ENCODE data around the gene NEBL. TPM values are rescaled to one million over a fixed set of nuclear protein-coding genes. Genes with fewer than 3 reads are reported as not detected.

Gene NEBL
- total and polyA plus RNA-seq, 8 donors = 4.1 to 18.7 (median 15.1) TPM

DNA sequence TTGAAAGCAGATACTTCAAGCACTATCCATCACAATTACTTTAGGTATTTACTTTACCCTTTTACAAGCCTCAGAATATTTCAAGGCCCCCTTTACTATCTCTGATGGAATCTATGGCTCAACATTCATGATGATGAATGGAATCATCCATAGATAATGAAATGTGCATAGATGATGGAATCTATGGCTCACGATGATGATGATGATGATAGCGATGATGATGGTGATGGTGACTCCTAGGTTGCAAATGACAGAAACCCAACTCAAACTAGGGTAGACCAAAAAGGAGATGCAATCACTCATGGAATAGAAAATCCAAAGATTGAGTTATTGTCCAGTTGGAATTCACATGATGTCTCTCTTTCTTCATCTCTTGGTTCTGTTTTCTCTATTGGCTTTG, 55.7 kb downstream of the NEBL start:
- peaks cover 0 to 8% (median 0%) of the 10 kb centered on the region in 3 donors for H3K36me3 ChIP-seq
- DNase-seq = no peak
- H3K4me1 ChIP-seq = no peaks in the 10 kb centered on the region
- TF ChIP-seq, protein P1, sequence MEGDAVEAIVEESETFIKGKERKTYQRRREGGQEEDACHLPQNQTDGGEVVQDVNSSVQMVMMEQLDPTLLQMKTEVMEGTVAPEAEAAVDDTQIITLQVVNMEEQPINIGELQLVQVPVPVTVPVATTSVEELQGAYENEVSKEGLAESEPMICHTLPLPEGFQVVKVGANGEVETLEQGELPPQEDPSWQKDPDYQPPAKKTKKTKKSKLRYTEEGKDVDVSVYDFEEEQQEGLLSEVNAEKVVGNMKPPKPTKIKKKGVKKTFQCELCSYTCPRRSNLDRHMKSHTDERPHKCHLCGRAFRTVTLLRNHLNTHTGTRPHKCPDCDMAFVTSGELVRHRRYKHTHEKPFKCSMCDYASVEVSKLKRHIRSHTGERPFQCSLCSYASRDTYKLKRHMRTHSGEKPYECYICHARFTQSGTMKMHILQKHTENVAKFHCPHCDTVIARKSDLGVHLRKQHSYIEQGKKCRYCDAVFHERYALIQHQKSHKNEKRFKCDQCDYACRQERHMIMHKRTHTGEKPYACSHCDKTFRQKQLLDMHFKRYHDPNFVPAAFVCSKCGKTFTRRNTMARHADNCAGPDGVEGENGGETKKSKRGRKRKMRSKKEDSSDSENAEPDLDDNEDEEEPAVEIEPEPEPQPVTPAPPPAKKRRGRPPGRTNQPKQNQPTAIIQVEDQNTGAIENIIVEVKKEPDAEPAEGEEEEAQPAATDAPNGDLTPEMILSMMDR (IDR thresholded peaks at IDR 0.05) = no peak
- ATAC-seq = no peak
- H3K9me3 ChIP-seq = no peaks in the 10 kb centered on the region
- H3K4me3 ChIP-seq = no peak overlapping the region
- H3K27me3 ChIP-seq = no peaks in the 10 kb centered on the region
- H3K27ac ChIP-seq = no peak overlapping the region
- FAIRE-seq = no peak
- WGBS, 2 donors = 97 to 99% methylated on average over 2 of the region's 2 CpGs
- intact Hi-C loops (cut with DNase I) = no loop called here

DNA sequence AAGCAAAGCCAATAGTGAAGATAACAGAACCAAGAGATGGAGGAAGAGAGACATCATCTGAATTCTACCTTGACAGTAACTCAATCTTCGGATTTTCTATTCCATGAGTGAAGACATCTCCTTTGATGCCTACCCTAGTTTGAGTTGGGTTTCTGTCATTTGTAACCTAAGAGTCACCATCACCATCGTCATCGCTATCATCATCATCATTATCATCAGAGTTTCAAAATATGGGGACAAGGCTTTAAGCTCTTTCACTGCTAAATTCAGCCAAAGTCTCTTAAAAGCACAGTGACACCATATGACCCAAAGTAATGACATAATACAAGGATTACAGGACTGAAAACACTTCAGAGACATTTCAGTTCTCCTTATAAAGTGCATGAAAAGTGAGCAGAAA, 57.2 kb downstream of the NEBL start:
- Histone ChIP-seq H3K36me3 (peaks cover 0 to 8% (median 0%) of the 10 kb centered on the region in 3 donors), H3K9me3 (no peaks in the 10 kb centered on the region), H3K4me3 (no peak overlapping the region), H3K27me3 (no peaks in the 10 kb centered on the region), H3K27ac (no peak overlapping the region), H3K4me1 (no peaks in the 10 kb centered on the region)
- ATAC-seq = no peak
- no peak for DNase-seq
- intact Hi-C loops (cut with DNase I) = no loop called here
- WGBS, 2 donors = 94 to 98% methylated on average over 3 of the region's 3 CpGs
- TF ChIP-seq, protein P1 (IDR thresholded peaks at IDR 0.05) = no peak
- no peak for FAIRE-seq

DNA sequence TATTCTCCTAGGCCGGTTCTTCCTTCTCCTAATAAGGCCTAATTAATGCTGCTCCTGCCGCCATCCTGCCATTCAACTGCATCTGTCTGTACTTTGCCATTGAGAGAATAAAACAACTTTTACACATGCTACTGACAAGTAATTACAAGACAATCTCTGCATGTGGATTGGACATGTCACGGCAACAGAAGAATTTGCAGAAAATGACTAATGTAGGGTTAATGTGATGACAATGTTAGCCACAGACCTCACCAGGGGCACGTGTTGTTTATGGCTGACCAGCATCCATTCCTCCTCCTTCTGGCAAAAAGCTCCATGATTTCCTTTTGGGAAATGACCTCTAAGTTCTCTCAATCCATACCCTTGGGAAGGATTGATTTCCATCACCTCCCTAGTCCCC, 58.0 kb downstream of the NEBL start:
- H3K27ac ChIP-seq = no peak overlapping the region
- no peak overlapping the region for H3K4me3 ChIP-seq

DNA sequence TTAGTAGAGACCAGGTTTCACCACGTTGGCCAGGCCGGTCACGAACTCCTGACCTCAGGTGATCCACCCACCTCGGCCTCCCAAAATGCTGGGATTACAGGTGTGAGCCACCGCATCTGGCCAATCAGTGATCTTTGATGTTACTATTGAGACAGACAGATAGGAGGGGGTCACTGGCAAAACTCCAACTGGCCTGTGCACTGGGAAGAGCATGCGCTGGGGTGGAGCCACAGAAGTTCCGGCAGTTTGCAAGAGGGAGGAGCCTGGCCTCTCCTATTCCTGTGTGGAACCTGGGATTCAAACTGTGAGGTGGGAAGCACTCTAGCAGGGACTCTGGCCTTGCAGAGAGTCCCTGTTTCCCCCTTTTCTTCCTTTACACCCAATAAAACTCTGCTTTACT, 60.7 kb downstream of the NEBL start:
- Histone ChIP-seq H3K9me3 (no peaks in the 10 kb centered on the region), H3K27ac (no peak overlapping the region), H3K4me1 (no peaks in the 10 kb centered on the region), H3K4me3 (no peak overlapping the region), H3K27me3 (no peaks in the 10 kb centered on the region), H3K36me3 (peaks cover 0 to 8% (median 0%) of the 10 kb centered on the region in 3 donors)
- WGBS, 2 donors = 98 to 99% methylated on average over 7 of the region's 7 CpGs
- no peak for DNase-seq
- no peak for FAIRE-seq
- intact Hi-C loops (cut with DNase I) = no loop called here
- TF ChIP-seq, protein P1 (IDR thresholded peaks at IDR 0.05) = no peak
- no peak for ATAC-seq

More for the DNA sequence above, 58.0 kb downstream of the NEBL start:
- H3K27me3 ChIP-seq = no peaks in the 10 kb centered on the region
- peaks cover 0 to 8% (median 0%) of the 10 kb centered on the region in 3 donors for H3K36me3 ChIP-seq
- DNase-seq = no peak
- intact Hi-C loops (cut with DNase I) = no loop called here
- TF ChIP-seq, protein P1 (IDR thresholded peaks at IDR 0.05) = no peak
- WGBS, 2 donors = 92 to 94% methylated on average over 4 of the region's 4 CpGs
- no peaks in the 10 kb centered on the region for H3K4me1 ChIP-seq
- H3K9me3 ChIP-seq = no peaks in the 10 kb centered on the region
- no peak for FAIRE-seq
- no peak for ATAC-seq

DNA sequence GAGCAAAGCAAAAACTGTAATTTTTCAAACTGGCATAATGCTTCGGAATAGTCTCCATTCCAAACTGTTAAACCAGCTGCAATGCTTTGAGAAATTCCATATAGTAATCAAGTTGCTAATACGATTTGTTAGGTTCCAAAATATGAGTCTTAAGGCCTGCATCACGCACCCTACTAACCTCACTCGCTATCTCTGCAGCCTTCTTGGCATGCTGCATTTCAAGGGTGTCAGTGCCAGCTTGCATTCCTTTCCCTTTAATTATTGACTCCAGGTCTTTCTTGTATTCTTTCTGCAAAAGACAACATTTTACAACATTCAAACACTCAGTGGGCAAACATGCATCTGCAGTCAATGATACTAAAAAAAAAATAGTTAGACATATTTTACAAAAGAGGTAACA, 61.8 kb downstream of the NEBL start:
- TF ChIP-seq, protein P1 (IDR thresholded peaks at IDR 0.05) = no peak
- intact Hi-C loops (cut with DNase I) = no loop called here
- Histone ChIP-seq H3K4me3 (no peak overlapping the region), H3K27ac (no peak overlapping the region), H3K9me3 (no peaks in the 10 kb centered on the region), H3K27me3 (no peaks in the 10 kb centered on the region), H3K4me1 (no peaks in the 10 kb centered on the region), H3K36me3 (peaks cover 0 to 8% (median 0%) of the 10 kb centered on the region in 3 donors)
- 65 to 66% methylated on average over 4 of the region's 4 CpGs for WGBS, 2 donors
- ATAC-seq (no peak), DNase-seq (no peak), FAIRE-seq (no peak)
